Trophoblast cell (in vitro differentiated cells and primary cell): ENCODE results near the gene KRTAP5-7.

Experiments used
- DNase-seq, 2 donors: peaks; one replicate each; pipeline ENCODE4 v3.0.0-alpha.2; 2016
- H2AFZ ChIP-seq: 2 replicates; pipeline ENCODE4 v1.6.1; 2013; ENCODE audit warnings: low read length, moderate library complexity, mild to moderate bottlenecking; ENCODE audit not compliant: insufficient read depth, poor library complexity
- H2AK5ac ChIP-seq: 2 replicates; pipeline ENCODE4 v1.6.1; 2013; ENCODE audit warnings: mild to moderate bottlenecking, low read length
- H2BK120ac ChIP-seq: 2 replicates; pipeline ENCODE4 v1.6.1; 2013; ENCODE audit warnings: low read length, mild to moderate bottlenecking, moderate library complexity; ENCODE audit not compliant: insufficient read depth, poor library complexity
- H2BK12ac ChIP-seq: 2 replicates; pipeline ENCODE4 v1.6.1; 2013; ENCODE audit warnings: mild to moderate bottlenecking, low read length, moderate library complexity
- H2BK5ac ChIP-seq: 2 replicates; pipeline ENCODE4 v1.6.1; 2013; ENCODE audit warnings: low read length, low read depth, moderate library complexity, mild to moderate bottlenecking; ENCODE audit not compliant: poor library complexity
- H3K14ac ChIP-seq: 2 replicates; pipeline ENCODE4 v1.6.1; 2013; ENCODE audit warnings: mild to moderate bottlenecking, low read length
- H3K18ac ChIP-seq: 2 replicates; pipeline ENCODE4 v1.6.1; 2013; ENCODE audit warnings: mild to moderate bottlenecking, low read length
- H3K23ac ChIP-seq: 2 replicates; pipeline ENCODE4 v1.6.1; 2013; ENCODE audit warnings: low read length
- H3K27ac ChIP-seq: 2 replicates; pipeline ENCODE4 v1.5.1; 2013; ENCODE audit warnings: low read depth, mild to moderate bottlenecking, inconsistent platforms, low read length, moderate library complexity
- H3K27me3 ChIP-seq: 2 replicates; pipeline ENCODE4 v1.6.1; 2013; ENCODE audit warnings: inconsistent platforms, mild to moderate bottlenecking, low read length, moderate library complexity; ENCODE audit not compliant: insufficient read depth
- H3K36me3 ChIP-seq, 2 experiments: 1 replicate in 1 of 2; 2 replicates in 1 of 2; pipeline ENCODE4 v1.6.1; 2013; ENCODE audit warnings: low read length in 2 of 2, mild to moderate bottlenecking in 2 of 2, moderate library complexity in 1 of 2; ENCODE audit not compliant: insufficient read depth in 2 of 2, control insufficient read depth in 1 of 2
- H3K4ac ChIP-seq: 2 replicates; pipeline ENCODE4 v1.6.1; 2013; ENCODE audit warnings: low read depth, mild to moderate bottlenecking, low read length, moderate library complexity
- H3K4me1 ChIP-seq, 2 experiments: 1 replicate in 1 of 2; 2 replicates in 1 of 2; pipeline ENCODE4 v1.6.1; 2013; ENCODE audit warnings: low read length in 2 of 2, mild to moderate bottlenecking in 2 of 2, moderate library complexity in 1 of 2; ENCODE audit not compliant: insufficient read depth in 2 of 2, control insufficient read depth in 1 of 2
- H3K4me2 ChIP-seq: 2 replicates; pipeline ENCODE4 v1.6.1; 2013; ENCODE audit warnings: inconsistent platforms, mild to moderate bottlenecking, low read length, moderate library complexity
- H3K4me3 ChIP-seq: 2 replicates; pipeline ENCODE4 v1.5.1; 2013; ENCODE audit warnings: mild to moderate bottlenecking, low read depth, low read length, inconsistent platforms
- H3K79me1 ChIP-seq: one replicate; pipeline ENCODE4 v1.6.1; 2013; ENCODE audit warnings: low read length
- H3K79me2 ChIP-seq: 2 replicates; pipeline ENCODE4 v1.6.1; 2013; ENCODE audit warnings: low read length, mild to moderate bottlenecking; ENCODE audit not compliant: control insufficient read depth, insufficient read depth, poor library complexity
- H3K9ac ChIP-seq: 2 replicates; pipeline ENCODE4 v1.6.1; 2013; ENCODE audit warnings: mild to moderate bottlenecking, low read length
- H3K9me3 ChIP-seq: 2 replicates; pipeline ENCODE4 v1.6.1; 2013; ENCODE audit warnings: low read depth, mild to moderate bottlenecking, control low read depth, inconsistent platforms, low read length; ENCODE audit not compliant: insufficient read depth
- H4K12ac ChIP-seq: 2 replicates; pipeline ENCODE4 v1.6.1; 2013; ENCODE audit warnings: low read depth, mild to moderate bottlenecking, low read length, moderate library complexity
- H4K8ac ChIP-seq: 2 replicates; pipeline ENCODE4 v1.6.1; 2013; ENCODE audit warnings: low read depth, mild to moderate bottlenecking, low read length, moderate library complexity
- H4K91ac ChIP-seq: one replicate; pipeline ENCODE4 v1.6.1; 2013; ENCODE audit warnings: low read depth, mild to moderate bottlenecking, low read length, moderate library complexity
- WGBS: extraction: QIAGEN DNeasy Blood & Tissue Kit; methylation state at CpG from one replicate; pipeline ENCODE4 v1.1.7; 2013; ENCODE audit warnings: missing lambda C conversion rate; ENCODE audit not compliant: insufficient read length, insufficient coverage; ENCODE audit errors: extremely low coverage; 5-methylcytosine and 5-hydroxymethylcytosine counted together

KRTAP5-7 gene

GRCh38 chr11:71489311-71490043 lies 37.6 kb upstream of the KRTAP5-7 start:
- Histone ChIP-seq H3K79me2 (no peaks in the 10 kb centered on the region), H2BK120ac (no peak overlapping the region), H3K4me3 (no peak overlapping the region), H3K23ac (no peak overlapping the region), H3K4me2 (no peak overlapping the region), H2BK5ac (no peak overlapping the region), H3K4me1 (peaks cover 5 to 11% of the 10 kb centered on the region in 2 experiments), H4K8ac (no peak overlapping the region), H3K36me3 (peaks cover 43 to 51% of the 10 kb centered on the region in 2 experiments), H2AK5ac (no peak overlapping the region), H2AFZ (no peak overlapping the region), H3K79me1 (no peaks in the 10 kb centered on the region), H3K9me3 (peaks cover 2% of the 10 kb centered on the region), H3K27me3 (no peaks in the 10 kb centered on the region), H3K14ac (no peak overlapping the region), H3K4ac (no peak overlapping the region), H3K27ac (no peak overlapping the region), H3K18ac (no peak overlapping the region), H2BK12ac (no peak overlapping the region), H4K12ac (no peak overlapping the region), H3K9ac (no peak overlapping the region), H4K91ac (no peak overlapping the region)
- WGBS, result no CpG with 5 or more reads among the region's 15 CpGs
- DNase-seq, result no peak

- Histone ChIP-seq H3K23ac (no peak overlapping the region), H3K4me3 (no peak overlapping the region), H3K18ac (no peak overlapping the region), H4K12ac (no peak overlapping the region), H2AK5ac (no peak overlapping the region), H3K27ac (no peak overlapping the region), H3K4ac (no peak overlapping the region), H2BK5ac (no peak overlapping the region), H2BK120ac (no peak overlapping the region), H3K4me1 (peaks cover 5 to 11% of the 10 kb centered on the region in 2 experiments), H3K79me1 (no peaks in the 10 kb centered on the region), H3K9me3 (peaks cover 2% of the 10 kb centered on the region), H2AFZ (no peak overlapping the region), H3K14ac (no peak overlapping the region), H3K27me3 (no peaks in the 10 kb centered on the region), H3K36me3 (peaks cover 37 to 44% of the 10 kb centered on the region in 2 experiments), H2BK12ac (no peak overlapping the region), H4K8ac (no peak overlapping the region), H3K4me2 (no peak overlapping the region), H3K9ac (no peak overlapping the region), H3K79me2 (no peaks in the 10 kb centered on the region), H4K91ac (no peak overlapping the region)
- no peak for DNase-seq
- WGBS, result no CpG with 5 or more reads among the region's 23 CpGs
Measured at GRCh38 chr11:71490044-71490730, 36.9 kb upstream of the KRTAP5-7 start.

DNA sequence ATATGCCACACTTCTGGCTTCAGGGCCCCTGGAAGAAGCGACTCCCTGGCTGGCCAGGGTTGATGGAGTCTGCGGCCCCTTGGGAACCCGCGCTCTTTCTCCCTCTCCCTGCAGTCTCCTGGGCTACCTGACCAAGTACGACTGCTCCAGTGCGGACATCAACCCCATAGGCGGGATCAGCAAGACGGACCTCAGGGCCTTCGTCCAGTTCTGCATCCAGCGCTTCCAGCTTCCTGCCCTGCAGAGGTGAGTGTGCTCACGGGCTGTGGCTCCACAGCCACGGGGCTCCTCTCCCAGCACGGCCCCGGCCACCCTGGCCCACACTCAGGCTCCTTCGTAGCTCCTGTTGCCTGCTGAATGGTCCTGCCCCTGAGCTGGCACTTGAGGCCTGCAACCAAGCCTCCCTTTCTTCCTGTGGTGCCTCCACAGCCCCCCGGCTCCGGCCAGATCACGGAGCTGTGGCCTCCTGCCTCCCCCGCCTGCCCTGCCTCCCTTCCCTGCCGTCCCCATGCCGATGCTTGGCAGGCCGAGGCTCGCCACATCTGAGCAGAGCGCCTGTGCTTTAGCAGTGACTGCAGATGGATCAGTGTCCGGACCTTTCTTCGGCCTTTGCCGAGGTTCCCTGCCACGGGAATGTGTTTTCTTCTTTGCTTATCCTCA lies 36.2 kb upstream of the KRTAP5-7 start:
- no peak overlapping the region for H3K23ac ChIP-seq
- no peaks in the 10 kb centered on the region for H3K9me3 ChIP-seq
- H2BK5ac ChIP-seq, result no peak overlapping the region
- H3K14ac ChIP-seq, result no peak overlapping the region
- H3K4ac ChIP-seq, result no peak overlapping the region
- H3K36me3 ChIP-seq, result peaks cover 37 to 44% of the 10 kb centered on the region in 2 experiments
- no peak overlapping the region for H3K27ac ChIP-seq
- no peak overlapping the region for H2AK5ac ChIP-seq
- H3K9ac ChIP-seq, result no peak overlapping the region
- H4K12ac ChIP-seq, result no peak overlapping the region
- no peak overlapping the region for H4K8ac ChIP-seq
- no peak overlapping the region for H2BK120ac ChIP-seq
- H3K4me2 ChIP-seq, result no peak overlapping the region
- no peak overlapping the region for H2AFZ ChIP-seq
- no peaks in the 10 kb centered on the region for H3K79me2 ChIP-seq
- no peak overlapping the region for H3K4me3 ChIP-seq
- DNase-seq, result no peak
- no peak overlapping the region for H3K18ac ChIP-seq
- no peak overlapping the region for H4K91ac ChIP-seq
- peaks cover 5 to 11% of the 10 kb centered on the region in 2 experiments for H3K4me1 ChIP-seq
- no peaks in the 10 kb centered on the region for H3K79me1 ChIP-seq
- H2BK12ac ChIP-seq, result no peak overlapping the region
- no peaks in the 10 kb centered on the region for H3K27me3 ChIP-seq
- WGBS, result no CpG with 5 or more reads among the region's 28 CpGs

DNA sequence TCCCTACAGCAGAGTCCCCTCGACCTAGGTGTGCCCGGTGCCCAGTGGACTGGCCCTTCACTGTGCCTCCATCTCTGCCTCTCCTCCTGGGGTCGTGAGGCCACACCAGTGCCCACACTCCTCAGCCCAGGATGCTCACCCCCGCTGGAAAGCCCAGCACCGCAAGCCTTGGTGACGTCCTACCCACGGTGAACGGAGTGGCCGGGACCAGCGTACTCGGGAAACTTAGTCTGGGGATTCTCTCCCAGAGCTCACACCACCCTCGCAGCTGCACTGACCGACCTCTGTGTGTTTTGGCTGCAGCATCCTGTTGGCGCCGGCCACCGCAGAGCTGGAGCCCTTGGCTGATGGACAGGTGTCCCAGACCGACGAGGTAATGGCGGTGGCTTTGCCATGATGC lies 35.5 kb upstream of the KRTAP5-7 start:
- Histone ChIP-seq H3K4me1 (peaks cover 5 to 11% of the 10 kb centered on the region in 2 experiments), H3K4me2 (no peak overlapping the region), H3K27me3 (no peaks in the 10 kb centered on the region), H3K18ac (no peak overlapping the region), H3K23ac (no peak overlapping the region), H4K8ac (no peak overlapping the region), H4K91ac (no peak overlapping the region), H3K14ac (no peak overlapping the region), H4K12ac (no peak overlapping the region), H3K4me3 (no peak overlapping the region), H2BK120ac (no peak overlapping the region), H2BK5ac (no peak overlapping the region), H3K27ac (no peak overlapping the region), H3K79me2 (no peaks in the 10 kb centered on the region), H3K36me3 (peaks cover 43 to 45% of the 10 kb centered on the region in 2 experiments), H3K79me1 (no peaks in the 10 kb centered on the region), H3K9me3 (peaks cover 3% of the 10 kb centered on the region), H2AFZ (no peak overlapping the region), H3K9ac (no peak overlapping the region), H2AK5ac (no peak overlapping the region), H3K4ac (no peak overlapping the region), H2BK12ac (no peak overlapping the region)
- no CpG with 5 or more reads among the region's 19 CpGs for WGBS
- no peak for DNase-seq
